Lower lobe of right lung (tissue), 2 donors: ENCODE measurements around the gene NOXO1. TPM values are rescaled to one million over a fixed set of nuclear protein-coding genes. Genes with fewer than 3 reads are reported as not detected.
"Not testable (repeated sequence)": the region's sequence is repeated elsewhere in the genome, so short reads cannot be mapped to it uniquely, and the experiment has no call there.

Source experiments
- ATAC-seq, 2 donors: fragments of 200-7000 bp; cut with Tn5 transposase; one replicate each; pipeline ENCODE4 v1.9.1; 2020 to 2022; ENCODE audit warnings: mild to moderate bottlenecking in 2 of 2, moderate library complexity in 2 of 2
- DNase-seq: peaks from one replicate; pipeline ENCODE4 v3.0.0-alpha.2; 2020
- H3K27ac ChIP-seq: fragments of 200-600 bp; one replicate; pipeline ENCODE4 v1.8.0; 2022
- H3K27me3 ChIP-seq: fragments of 200-600 bp; one replicate; pipeline ENCODE4 v1.8.0; 2022; ENCODE audit warnings: low read depth
- H3K36me3 ChIP-seq: fragments of 200-600 bp; one replicate; pipeline ENCODE4 v1.8.0; 2022; ENCODE audit warnings: mild to moderate bottlenecking
- H3K4me1 ChIP-seq: fragments of 200-600 bp; one replicate; pipeline ENCODE4 v1.8.0; 2022
- H3K4me3 ChIP-seq: fragments of 200-600 bp; one replicate; pipeline ENCODE4 v1.8.0; 2022; ENCODE audit warnings: mild to moderate bottlenecking
- H3K9me3 ChIP-seq: fragments of 200-600 bp; one replicate; pipeline ENCODE4 v1.8.0; 2022
- CTCF ChIP-seq: fragments of 200-600 bp; IDR thresholded peaks from one replicate; pipeline ENCODE4 v1.8.0; 2022; ENCODE audit warnings: antibody characterized with exemption, mild to moderate bottlenecking
- intact Hi-C: fragments of 100-400 bp; cut with DNase I; formaldehyde crosslinking; loops from one replicate; pipeline ENCODE4 v1.11.0; 2022
- total RNA-seq: library from RNA; stranded (reverse); fragmentation: NEBNext Ultra II Directional; extraction: Animal tissue kit (Norgen Biotek cat#: 25700); gene quantifications from one replicate; pipeline ENCODE4 v1.2.1, GENCODE V29; 2021
- donor health status: DM: no; HTN: yes; CAD: no; lungs with severe emphysema.

NOXO1 gene
- total RNA-seq, 1 donor from 2014 or later, result 1.7 TPM

- Histone ChIP-seq H3K27me3 (peaks cover 39% of the 10 kb centered on the region), H3K27ac (no peak overlapping the region), H3K4me3 (no peak overlapping the region), H3K4me1 (peaks cover 12% of the 10 kb centered on the region), H3K36me3 (no peaks in the 10 kb centered on the region), H3K9me3 (no peaks in the 10 kb centered on the region)
- intact Hi-C loops, result no loop called here
- ATAC-seq (peak in 1 of 2 donors; percentile 40), DNase-seq (no peak)
- no peak for TF ChIP-seq CTCF
Measured at GRCh38 chr16:2015947-2016208, 34.6 kb upstream of the NOXO1 start.

GRCh38 chr16:2015117-2015946 is 34.1 kb upstream of the NOXO1 start:
- H3K36me3 ChIP-seq, result no peaks in the 10 kb centered on the region
- H3K4me3 ChIP-seq, result no peak overlapping the region
- peaks cover 33% of the 10 kb centered on the region for H3K27me3 ChIP-seq
- no peak overlapping the region for H3K27ac ChIP-seq
- DNase-seq, result peak; percentile 60
- H3K9me3 ChIP-seq, result no peaks in the 10 kb centered on the region
- H3K4me1 ChIP-seq, result peaks cover 14% of the 10 kb centered on the region
- ATAC-seq, result peak; percentile 49 to 85
- no peak for TF ChIP-seq CTCF
- intact Hi-C loops, result no loop called here

- Histone ChIP-seq H3K27ac (no peak overlapping the region), H3K4me3 (no peak overlapping the region), H3K4me1 (peaks cover 11% of the 10 kb centered on the region), H3K9me3 (no peaks in the 10 kb centered on the region), H3K36me3 (no peaks in the 10 kb centered on the region), H3K27me3 (peaks cover 15% of the 10 kb centered on the region)
- intact Hi-C loops, result no loop called here
- DNase-seq, result no peak
- ATAC-seq, result no peak
- no peak for TF ChIP-seq CTCF
Measured at GRCh38 chr16:2013527-2013926, 32.3 kb upstream of the NOXO1 start.

GRCh38 chr16:2011726-2012125 is 30.5 kb upstream of the NOXO1 start:
- H3K4me1 ChIP-seq, result peaks cover 29% of the 10 kb centered on the region
- H3K27ac ChIP-seq, DNase-seq, intact Hi-C loops, H3K27me3 ChIP-seq, H3K9me3 ChIP-seq, H3K36me3 ChIP-seq, ATAC-seq, H3K4me3 ChIP-seq: not testable (repeated sequence)

- Histone ChIP-seq H3K9me3 (no peaks in the 10 kb centered on the region), H3K27ac (peak within 1 kb of the TSS; percentile 95), H3K36me3 (no peaks in the 10 kb centered on the region), H3K4me1 (peaks cover 46% of the 10 kb centered on the region), H3K4me3 (peak within 1 kb of the TSS; percentile 93), H3K27me3 (no peaks in the 10 kb centered on the region)
- intact Hi-C loops, result no loop called here
- DNase-seq (peak; percentile 88), ATAC-seq (peak; percentile 96 to 97)
- TF ChIP-seq CTCF, result no peak
Measured at GRCh38 chr16:2009791-2010510, 28.7 kb upstream of the NOXO1 start, which contains the start of gene ZNF598. TSS of gene ZNF598 (minus strand) at chr16:2009821.

GRCh38 chr16:2009164-2009711 is 28.0 kb upstream of the NOXO1 start:
- H3K4me1 ChIP-seq, result peaks cover 53% of the 10 kb centered on the region
- H3K9me3 ChIP-seq, result no peaks in the 10 kb centered on the region
- H3K27ac ChIP-seq, result peak overlapping the region; percentile 95
- intact Hi-C loops, result no loop called here
- TF ChIP-seq CTCF, result no peak
- ATAC-seq, result peak; percentile 1 to 14
- H3K27me3 ChIP-seq, result no peaks in the 10 kb centered on the region
- H3K36me3 ChIP-seq, result no peaks in the 10 kb centered on the region
- DNase-seq, result no peak
- H3K4me3 ChIP-seq, result peak overlapping the region; percentile 93
